Measurements from ENCODE around the gene LRRC23. TPM values are rescaled to one million over a fixed set of nuclear protein-coding genes. Genes with fewer than 3 reads are reported as not detected.
A peak's percentile ranks its signal among the peaks of the same experiment; 100 is the strongest.

LRRC23 gene
- total RNA-seq, 1 donor from 2014 or later = 2.6 TPM

GRCh38 chr12:6923003-6923732 is 18.5 kb downstream of the LRRC23 start:
- H3K4me1 Mint-ChIP-seq (ENCODE audit: low read depth, unreplicated experiment) = peaks cover 51% of the 10 kb centered on the region

GRCh38 chr12:6923851-6924250 is 19.2 kb downstream of the LRRC23 start:
- H3K27me3 Mint-ChIP-seq (ENCODE audit: unreplicated experiment) = peaks cover 26% of the 10 kb centered on the region

More at GRCh38 chr12:6923003-6923732, 18.5 kb downstream of the LRRC23 start:
- Mint-ChIP-seq H3K36me3 (ENCODE audit: unreplicated experiment) (peaks cover 13% of the 10 kb centered on the region), H3K27ac (ENCODE audit: unreplicated experiment) (peak overlapping the region; percentile 57), H3K4me3 (ENCODE audit: unreplicated experiment) (peak overlapping the region; percentile 73), H3K27me3 (ENCODE audit: unreplicated experiment) (peaks cover 22% of the 10 kb centered on the region), H3K9me3 (ENCODE audit: unreplicated experiment) (peaks cover 18% of the 10 kb centered on the region)
- no peak for DNase-seq
- no peak for TF ChIP-seq CTCF (IDR thresholded peaks at IDR 0.05; ENCODE audit: partially characterized antibody, unreplicated experiment)

GRCh38 chr12:6925239-6925539 is 20.6 kb downstream of the LRRC23 start:
- Mint-ChIP-seq H3K4me1 (ENCODE audit: low read depth, unreplicated experiment) (peaks cover 57% of the 10 kb centered on the region), H3K4me3 (ENCODE audit: unreplicated experiment) (peak overlapping the region; percentile 85), H3K27me3 (ENCODE audit: unreplicated experiment) (peaks cover 25% of the 10 kb centered on the region), H3K36me3 (ENCODE audit: unreplicated experiment) (peaks cover 9% of the 10 kb centered on the region), H3K27ac (ENCODE audit: unreplicated experiment) (peak overlapping the region; percentile 95), H3K9me3 (ENCODE audit: unreplicated experiment) (peaks cover 27% of the 10 kb centered on the region)
- no peak for DNase-seq
- no peak for TF ChIP-seq CTCF (IDR thresholded peaks at IDR 0.05; ENCODE audit: partially characterized antibody, unreplicated experiment)

More at GRCh38 chr12:6923851-6924250, 19.2 kb downstream of the LRRC23 start:
- peak overlapping the region; percentile 95 for H3K27ac Mint-ChIP-seq (ENCODE audit: unreplicated experiment)
- H3K36me3 Mint-ChIP-seq (ENCODE audit: unreplicated experiment) = peaks cover 13% of the 10 kb centered on the region
- H3K4me3 Mint-ChIP-seq (ENCODE audit: unreplicated experiment) = peak overlapping the region; percentile 44
- peaks cover 22% of the 10 kb centered on the region for H3K9me3 Mint-ChIP-seq (ENCODE audit: unreplicated experiment)
- peaks cover 51% of the 10 kb centered on the region for H3K4me1 Mint-ChIP-seq (ENCODE audit: low read depth, unreplicated experiment)
- no peak for TF ChIP-seq CTCF (IDR thresholded peaks at IDR 0.05; ENCODE audit: partially characterized antibody, unreplicated experiment)
- DNase-seq = no peak

- peaks cover 9% of the 10 kb centered on the region for H3K36me3 Mint-ChIP-seq (ENCODE audit: unreplicated experiment)
- H3K9me3 Mint-ChIP-seq (ENCODE audit: unreplicated experiment) = peaks cover 27% of the 10 kb centered on the region
- TF ChIP-seq CTCF (IDR thresholded peaks at IDR 0.05; ENCODE audit: partially characterized antibody, unreplicated experiment) = no peak
- peaks cover 57% of the 10 kb centered on the region for H3K4me1 Mint-ChIP-seq (ENCODE audit: low read depth, unreplicated experiment)
- H3K4me3 Mint-ChIP-seq (ENCODE audit: unreplicated experiment) = peak overlapping the region; percentile 92
- H3K27ac Mint-ChIP-seq (ENCODE audit: unreplicated experiment) = peak overlapping the region; percentile 95
- H3K27me3 Mint-ChIP-seq (ENCODE audit: unreplicated experiment) = peaks cover 25% of the 10 kb centered on the region
- peak; percentile 54 for DNase-seq
Observed at GRCh38 chr12:6925540-6926279, 21.1 kb downstream of the LRRC23 start.
